Sigmoid colon (tissue), 4 donors: ENCODE results near the gene ABCC1.

Experiments
- CTCF ChIP-seq, 4 experiments: fragments of 450-650 bp in 3 of 4; fragments of 200-600 bp in 1 of 4; IDR thresholded peaks; one replicate each; pipeline ENCODE4 v1.5.1; 2016 to 2019; ENCODE audit warnings: antibody characterized with exemption in 4 of 4, mild to moderate bottlenecking in 3 of 4, moderate library complexity in 2 of 4
- EP300 ChIP-seq, 4 donors: sonication (generic); formaldehyde crosslinking; IDR thresholded peaks; one replicate each; pipeline ENCODE4 v1.6.1; 2017; ENCODE audit warnings: antibody characterized with exemption in 4 of 4
- POLR2AphosphoS5 ChIP-seq, 4 donors: sonication (generic); formaldehyde crosslinking; IDR thresholded peaks; one replicate each; pipeline ENCODE4 v1.6.1; 2017; ENCODE audit warnings: antibody characterized with exemption in 4 of 4

- TF ChIP-seq CTCF (IDR thresholded peaks at IDR 0.05) (no peak), POLR2AphosphoS5 (IDR thresholded peaks at IDR 0.05) (no peak), EP300 (IDR thresholded peaks at IDR 0.05) (no peak)
Observed at GRCh38 chr16:16122264-16122663, 172.8 kb downstream of the ABCC1 start.
